GM21825 (cell line): ENCODE data around the gene CTNNA3.
"Not testable (repeated sequence)": the region's sequence is repeated elsewhere in the genome, so short reads cannot be mapped to it uniquely, and the experiment has no call there.

Source experiments
- ATAC-seq: cut with Tn5 transposase; IDR thresholded peaks from one replicate; pipeline ENCODE4 v1.9.1; 2021; ENCODE audit warnings: mild to moderate bottlenecking, moderate library complexity; ENCODE audit not compliant: unreplicated experiment

Gene CTNNA3

GRCh38 chr10:66483966-66484365 is 1212.0 kb downstream of the CTNNA3 start:
- ATAC-seq = no peak

DNA sequence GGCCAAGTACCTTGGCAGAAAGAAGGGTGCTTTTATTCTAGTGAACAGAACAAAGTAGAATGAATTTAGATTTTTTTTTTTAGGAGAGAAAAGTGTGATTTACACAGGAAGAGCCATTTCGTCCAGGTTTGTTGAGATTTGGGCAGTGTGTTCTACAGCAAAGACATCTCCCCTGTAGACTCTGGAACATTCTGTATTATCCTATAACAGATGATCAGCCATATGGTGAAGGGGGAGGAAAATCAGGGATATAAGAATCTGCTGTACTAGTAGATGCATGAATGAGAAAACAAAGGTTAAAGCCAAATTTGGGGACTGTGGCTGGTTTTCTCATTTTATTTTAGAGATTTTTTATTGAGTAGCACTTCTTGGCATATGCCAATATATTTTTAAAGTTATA is 1223.8 kb downstream of the CTNNA3 start:
- no peak for ATAC-seq

GRCh38 chr10:66467042-66467441 is 1229.0 kb downstream of the CTNNA3 start:
- no peak for ATAC-seq

DNA sequence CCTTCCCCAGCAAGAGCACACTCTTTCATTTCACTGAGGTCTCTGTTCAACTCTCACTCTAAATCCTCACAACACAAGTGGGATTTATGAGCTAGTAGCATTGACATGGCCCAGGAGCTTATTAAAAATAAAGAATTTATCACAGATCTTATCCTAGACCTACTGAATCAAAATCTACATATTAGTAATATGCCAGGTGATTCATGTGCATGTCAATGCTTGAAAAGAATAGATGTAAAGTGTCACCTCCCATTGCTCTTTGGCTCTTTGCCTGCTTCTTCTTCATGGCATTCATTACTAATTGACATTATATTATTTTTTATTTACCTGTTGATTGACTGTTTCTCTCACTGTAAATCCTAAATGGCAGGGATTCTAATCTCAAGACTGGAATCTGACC is 1229.4 kb downstream of the CTNNA3 start:
- no peak for ATAC-seq

DNA sequence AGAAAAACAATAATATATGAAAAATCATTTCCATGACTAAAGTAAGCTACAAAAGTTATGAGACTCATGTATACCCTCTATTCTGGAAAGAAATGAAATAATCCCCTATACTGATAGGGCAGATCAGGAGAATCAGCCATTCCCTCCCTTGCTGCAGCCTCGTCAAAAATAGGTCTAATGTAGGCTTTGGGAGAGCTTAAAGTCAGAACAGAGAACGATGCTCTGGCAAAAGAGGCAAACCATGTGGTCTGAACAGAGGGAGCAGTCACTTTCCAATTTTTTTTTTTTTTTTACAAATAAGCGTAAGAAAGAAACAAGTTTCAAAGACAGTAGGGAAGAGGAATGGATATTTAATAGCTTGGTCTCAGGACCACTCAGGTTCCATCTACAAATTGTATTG is 1232.4 kb downstream of the CTNNA3 start:
- ATAC-seq = no peak

- ATAC-seq = no peak
Measured at GRCh38 chr10:66457629-66458028, 1238.4 kb downstream of the CTNNA3 start.

GRCh38 chr10:66455304-66455703 is 1240.7 kb downstream of the CTNNA3 start:
- ATAC-seq = no peak

DNA sequence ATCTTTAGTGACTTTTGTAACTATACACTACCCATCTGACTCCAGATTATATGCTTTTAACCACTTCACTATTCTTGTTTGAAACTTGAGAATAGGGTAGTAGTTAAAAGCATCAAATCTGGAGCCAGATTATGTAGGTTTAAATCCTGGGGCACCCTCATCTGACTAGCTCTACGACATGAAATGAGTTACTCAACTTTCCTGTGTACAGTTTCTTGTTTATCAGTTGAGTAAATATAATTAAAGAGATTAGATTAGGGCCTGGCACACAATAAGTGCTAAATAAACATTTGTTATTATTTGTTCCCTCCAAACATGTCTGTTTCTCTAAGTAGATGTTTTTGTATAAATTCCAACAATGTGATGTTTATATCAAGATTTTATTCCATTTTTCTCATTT is 1255.4 kb downstream of the CTNNA3 start:
- ATAC-seq = no peak

DNA sequence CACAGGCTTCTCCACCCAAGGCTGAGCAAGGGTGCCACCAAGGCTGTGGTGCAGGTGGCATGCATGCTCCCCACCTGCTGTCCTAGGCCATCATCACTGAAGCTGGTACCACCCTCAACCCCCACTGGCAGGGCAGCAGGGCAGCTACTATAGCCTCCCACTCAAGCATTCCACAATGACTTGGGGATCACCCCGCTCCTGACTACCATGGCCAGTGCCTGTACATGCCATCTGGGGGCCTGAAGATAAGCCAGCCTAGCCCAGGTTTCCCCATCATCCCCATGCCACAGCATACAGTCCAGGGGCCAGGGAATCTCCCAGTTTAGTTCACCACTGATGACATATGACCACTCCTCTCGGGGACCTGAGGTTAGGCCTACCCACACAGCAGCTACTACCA is 1281.1 kb downstream of the CTNNA3 start:
- ATAC-seq = no peak

GRCh38 chr10:66405566-66405965 is 1290.4 kb downstream of the CTNNA3 start:
- ATAC-seq = no peak

DNA sequence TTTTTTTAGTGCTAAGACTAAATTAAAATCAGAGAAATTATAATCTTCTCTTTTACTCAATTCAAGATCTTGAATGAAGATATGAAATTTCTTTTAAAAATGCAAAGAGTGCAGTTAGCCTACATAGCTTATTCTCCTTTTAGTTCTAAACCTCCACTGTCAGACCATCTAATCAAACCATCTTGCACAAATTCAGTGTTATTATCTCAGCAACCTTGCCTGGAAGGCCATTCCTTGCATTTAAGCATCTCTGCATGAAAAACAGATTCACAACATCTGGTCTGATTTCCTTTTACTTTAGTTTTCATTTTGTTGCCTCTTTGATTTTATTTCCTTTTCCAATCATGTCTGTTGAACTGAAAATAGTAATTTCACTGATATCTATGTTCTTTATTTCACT is 1297.3 kb downstream of the CTNNA3 start:
- ATAC-seq = no peak

GRCh38 chr10:66394342-66395063 is 1301.5 kb downstream of the CTNNA3 start:
- ATAC-seq = no peak

- no peak for ATAC-seq
Measured at GRCh38 chr10:66390926-66391325, 1305.1 kb downstream of the CTNNA3 start.

DNA sequence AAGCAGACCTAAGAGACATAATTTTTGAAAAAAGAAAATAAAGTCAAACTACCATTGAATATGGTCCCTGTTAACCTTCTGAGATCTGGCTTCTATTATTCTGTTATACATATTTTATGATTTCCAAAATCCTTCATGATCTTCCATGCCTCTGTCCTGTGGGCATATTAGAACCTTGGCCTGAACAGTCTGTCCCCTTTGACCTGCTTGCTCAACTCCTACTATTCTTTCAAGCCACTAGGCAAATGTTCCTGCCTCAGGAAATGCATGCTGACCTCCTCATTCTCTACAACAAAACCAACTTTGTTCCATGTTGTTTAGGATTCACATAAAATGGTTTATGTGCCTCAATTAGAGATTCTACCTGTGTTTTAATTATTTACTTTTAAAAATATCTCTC is 1315.0 kb downstream of the CTNNA3 start:
- no peak for ATAC-seq

DNA sequence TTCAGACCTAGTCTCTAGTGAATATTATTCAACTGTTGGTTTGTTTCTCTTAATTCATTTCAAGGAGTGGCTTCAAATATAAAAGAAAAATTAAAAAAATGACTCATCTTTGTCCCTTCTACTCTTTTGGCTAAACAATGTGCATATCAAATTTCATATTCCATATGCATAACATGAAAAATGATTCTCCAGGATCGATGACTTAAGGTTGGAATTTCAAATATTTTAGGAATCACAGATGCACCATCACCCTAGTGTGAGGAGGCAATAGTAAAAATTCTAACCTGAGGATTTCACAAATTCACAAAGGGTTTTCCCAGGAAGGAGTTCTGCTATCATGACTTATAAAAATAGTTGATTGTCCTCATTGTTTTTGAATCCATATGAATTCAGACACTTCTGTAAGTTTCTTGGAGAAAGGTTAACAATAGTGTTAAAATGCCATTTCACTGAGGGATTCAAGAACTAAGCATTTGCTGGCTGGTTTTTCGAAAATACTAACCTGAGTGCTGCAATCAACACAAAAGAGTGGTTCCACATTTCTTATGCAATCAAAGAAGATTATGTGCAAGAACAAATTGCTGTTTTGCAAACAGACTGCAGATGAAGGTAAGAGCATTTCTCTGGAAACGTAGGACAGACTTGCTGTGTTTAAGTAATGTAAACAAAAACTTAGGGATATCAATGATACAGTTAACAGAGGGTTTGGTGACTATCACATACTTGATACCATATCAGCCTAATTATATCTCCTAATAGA is 1317.7 kb downstream of the CTNNA3 start:
- ATAC-seq = no peak

DNA sequence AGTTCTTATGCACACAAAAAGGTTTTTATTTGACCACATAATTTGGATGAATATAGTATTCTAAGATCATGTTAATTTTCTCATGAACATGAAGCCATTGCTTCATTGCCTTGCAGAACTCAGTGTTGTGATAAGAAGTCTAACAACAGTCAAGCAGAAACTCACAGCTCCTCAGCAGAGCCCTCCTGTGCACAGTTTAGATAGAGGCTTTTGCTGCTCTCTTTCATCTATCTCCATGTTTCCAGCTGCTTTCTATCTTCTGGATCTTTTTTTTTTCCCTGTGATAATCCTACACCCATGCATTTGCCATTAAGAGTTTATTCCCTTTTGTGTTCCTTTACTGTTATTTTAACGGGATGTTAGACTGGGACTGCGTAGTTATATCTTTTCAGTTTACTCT is 1327.8 kb downstream of the CTNNA3 start:
- ATAC-seq = no peak

DNA sequence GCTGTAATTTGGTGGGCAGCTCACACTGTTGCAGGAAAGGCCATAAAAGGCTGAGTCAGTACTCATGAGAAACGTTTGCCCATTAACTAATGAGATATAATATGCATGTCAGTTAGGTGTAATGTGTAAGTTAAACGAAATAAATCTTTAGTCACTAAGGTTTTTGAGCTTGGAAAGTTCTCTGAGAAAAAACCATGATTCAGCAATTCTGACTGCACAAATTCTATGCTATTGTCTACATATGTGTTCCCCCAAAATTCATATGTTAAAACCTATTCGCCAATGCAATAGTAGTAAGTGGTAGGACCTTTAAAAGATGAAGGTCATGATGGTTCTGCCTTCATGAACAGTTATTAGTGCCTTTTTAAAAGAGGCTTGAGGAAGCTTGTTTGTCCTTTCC is 1329.8 kb downstream of the CTNNA3 start:
- no peak for ATAC-seq

DNA sequence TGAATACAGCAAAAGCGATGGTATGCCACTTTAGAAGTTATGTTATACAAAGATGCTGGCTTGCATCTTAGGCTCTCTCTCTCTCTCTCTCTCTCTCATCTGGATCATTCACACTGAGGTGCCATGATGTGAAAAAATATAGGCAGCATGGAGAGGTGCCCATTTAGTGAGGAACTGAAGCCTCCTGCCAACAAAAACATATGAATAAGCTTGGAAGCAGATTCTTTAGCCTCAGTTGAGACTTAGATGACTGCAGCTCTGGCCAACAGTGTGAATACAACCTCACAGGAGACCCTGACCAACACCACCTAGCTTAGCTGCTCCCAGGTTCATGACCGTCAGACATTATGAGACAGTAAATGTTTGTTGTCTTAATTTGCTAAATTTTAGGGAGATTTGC is 1330.3 kb downstream of the CTNNA3 start:
- ATAC-seq = no peak

- no peak for ATAC-seq
Measured at GRCh38 chr10:66362522-66362921, 1333.5 kb downstream of the CTNNA3 start.

DNA sequence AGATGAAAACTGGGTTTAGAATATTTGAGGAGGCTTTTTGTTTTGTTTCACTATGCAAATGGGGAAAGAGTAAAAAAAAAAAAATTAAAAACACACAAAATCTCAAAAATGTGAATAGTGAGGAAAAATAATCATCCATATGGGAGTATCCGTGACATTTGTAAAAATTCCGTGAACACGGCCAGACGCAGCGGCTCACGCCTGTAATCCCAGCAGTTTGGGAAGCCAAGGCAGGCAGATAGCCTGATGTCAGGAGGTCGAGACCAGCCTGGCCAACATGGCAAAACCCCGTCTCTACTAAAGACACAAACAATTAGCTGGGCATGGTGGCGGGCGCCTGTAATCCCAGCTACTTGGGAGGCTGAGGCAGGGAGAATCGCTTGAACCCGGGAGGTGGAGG is 1342.2 kb downstream of the CTNNA3 start:
- not testable (repeated sequence) for ATAC-seq

DNA sequence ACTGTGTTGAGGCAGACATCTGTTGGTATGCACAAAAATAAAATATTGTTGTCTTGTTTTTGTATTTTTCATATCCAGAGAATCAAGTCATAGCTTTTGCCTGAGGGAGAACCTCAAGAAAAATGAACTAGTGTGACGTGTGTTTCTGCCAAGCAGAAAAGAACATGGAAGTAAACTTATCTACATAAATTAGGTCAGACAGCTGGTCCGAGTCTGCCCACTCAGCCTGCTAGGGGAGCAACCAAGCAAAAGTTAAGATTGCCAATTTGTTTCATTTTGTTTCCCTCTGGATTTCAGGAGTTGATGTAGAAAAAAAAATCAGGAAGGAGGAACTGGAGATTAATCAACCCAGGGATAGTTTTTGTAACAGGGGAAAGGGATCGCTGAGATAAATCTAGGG is 1342.6 kb downstream of the CTNNA3 start:
- no peak for ATAC-seq

GRCh38 chr10:66350622-66351399 is 1345.2 kb downstream of the CTNNA3 start:
- no peak for ATAC-seq
